ENCODE data around the gene CDK5R1. TPM values are rescaled to one million over a fixed set of nuclear protein-coding genes. Genes with fewer than 3 reads are reported as not detected.

CDK5R1 gene
- total RNA-seq, 1 donor from 2014 or later: 271 TPM

GRCh38 chr17:32536736-32537643 is 50.2 kb downstream of the CDK5R1 start:
- FAIRE-seq (no peak), DNase-seq (ENCODE audit: low spot score in 2 of 2) (no peak)

Small RNAs within 50 kb of the gene (small RNA-seq; reads per million reads assigned to genes)
- not detected for gene RF00019

Other genes with a start within 250 kb of the CDK5R1 start
- gene RHBDL3, start 221.2 kb upstream of the CDK5R1 start, total RNA-seq: 1.6 TPM
- 47.3 TPM for gene C17orf75, start 144.8 kb upstream of the CDK5R1 start, total RNA-seq
- gene ZNF207, start 136.8 kb upstream of the CDK5R1 start, total RNA-seq: 80.7 TPM
- gene PSMD11, start 42.5 kb upstream of the CDK5R1 start, total RNA-seq: 83.2 TPM